ENCODE measurements around the gene PRPF4.

DNA sequence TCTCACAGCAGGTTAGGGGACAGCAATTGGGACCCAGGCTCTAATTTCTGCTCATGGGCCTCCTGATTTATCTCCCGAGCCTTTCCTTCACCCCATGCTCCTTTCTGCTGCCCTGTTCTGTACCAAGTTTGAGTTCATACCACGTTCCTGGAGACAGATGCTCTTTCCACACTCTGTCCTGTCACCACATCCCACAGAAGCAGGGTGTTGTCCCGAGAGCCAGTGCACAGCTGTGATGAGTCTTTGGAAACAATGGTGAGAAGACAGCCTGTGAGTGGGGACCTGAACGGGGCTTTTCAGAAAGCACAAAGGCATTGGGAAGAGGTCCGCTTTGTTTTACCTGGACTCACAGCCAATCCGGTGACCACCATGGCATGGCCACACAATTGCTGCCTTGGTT, 47.2 kb downstream of the PRPF4 start:
- TF ChIP-seq KLF6 (CRISPR knock-in tag; IDR thresholded peaks at IDR 0.05; ENCODE audit: borderline replicate concordance) (no peak), RBBP5 (IDR thresholded peaks at IDR 0.05; ENCODE audit: borderline replicate concordance, insufficient read depth, low read length, poor library complexity, severe bottlenecking) (no peak), CCNT2 (IDR thresholded peaks at IDR 0.05; ENCODE audit: borderline replicate concordance, extremely low read depth, insufficient read length, low read depth, low read length) (no peak)
- TF ChIP-seq, protein P1, sequence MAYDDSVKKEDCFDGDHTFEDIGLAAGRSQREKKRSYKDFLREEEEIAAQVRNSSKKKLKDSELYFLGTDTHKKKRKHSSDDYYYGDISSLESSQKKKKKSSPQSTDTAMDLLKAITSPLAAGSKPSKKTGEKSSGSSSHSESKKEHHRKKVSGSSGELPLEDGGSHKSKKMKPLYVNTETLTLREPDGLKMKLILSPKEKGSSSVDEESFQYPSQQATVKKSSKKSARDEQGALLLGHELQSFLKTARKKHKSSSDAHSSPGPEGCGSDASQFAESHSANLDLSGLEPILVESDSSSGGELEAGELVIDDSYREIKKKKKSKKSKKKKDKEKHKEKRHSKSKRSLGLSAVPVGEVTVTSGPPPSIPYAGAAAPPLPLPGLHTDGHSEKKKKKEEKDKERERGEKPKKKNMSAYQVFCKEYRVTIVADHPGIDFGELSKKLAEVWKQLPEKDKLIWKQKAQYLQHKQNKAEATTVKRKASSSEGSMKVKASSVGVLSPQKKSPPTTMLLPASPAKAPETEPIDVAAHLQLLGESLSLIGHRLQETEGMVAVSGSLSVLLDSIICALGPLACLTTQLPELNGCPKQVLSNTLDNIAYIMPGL (CRISPR knock-in tag; IDR thresholded peaks at IDR 0.05) = no peak

All from K562 (cell line).